Cortex of kidney (tissue), 1 donor: ENCODE data around the gene RBMXL2.

Experiments
- DNase-seq: peaks from one replicate; lab custom pipeline; 2025; lab: John Stamatoyannopoulos, UW

Gene RBMXL2

DNA sequence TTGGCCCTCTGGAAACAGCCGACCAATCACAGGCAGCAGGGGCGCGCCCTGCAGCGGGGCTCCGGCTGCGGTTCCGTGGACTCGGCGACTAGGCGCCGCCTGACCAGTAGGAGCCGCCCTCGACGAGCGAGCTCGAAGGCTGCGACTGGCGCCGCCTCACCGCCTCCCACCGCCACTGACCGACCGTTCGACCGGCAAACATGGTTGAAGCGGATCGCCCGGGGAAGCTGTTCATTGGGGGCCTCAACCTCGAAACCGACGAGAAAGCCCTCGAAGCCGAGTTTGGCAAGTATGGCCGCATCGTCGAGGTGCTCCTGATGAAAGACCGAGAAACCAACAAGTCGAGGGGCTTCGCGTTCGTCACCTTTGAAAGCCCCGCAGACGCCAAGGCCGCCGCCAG lies at the start of gene RBMXL2:
TSS of gene RBMXL2 (plus strand) at position 78 of the 400 bp plus-strand sequence. CDS start at position 201, 123 bp downstream.
- no peak for DNase-seq

GRCh38 chr11:7046474-7047175 lies 42.2 kb upstream of the RBMXL2 start:
- DNase-seq: no peak

GRCh38 chr11:7050191-7050590 lies 38.6 kb upstream of the RBMXL2 start:
- no peak for DNase-seq

DNA sequence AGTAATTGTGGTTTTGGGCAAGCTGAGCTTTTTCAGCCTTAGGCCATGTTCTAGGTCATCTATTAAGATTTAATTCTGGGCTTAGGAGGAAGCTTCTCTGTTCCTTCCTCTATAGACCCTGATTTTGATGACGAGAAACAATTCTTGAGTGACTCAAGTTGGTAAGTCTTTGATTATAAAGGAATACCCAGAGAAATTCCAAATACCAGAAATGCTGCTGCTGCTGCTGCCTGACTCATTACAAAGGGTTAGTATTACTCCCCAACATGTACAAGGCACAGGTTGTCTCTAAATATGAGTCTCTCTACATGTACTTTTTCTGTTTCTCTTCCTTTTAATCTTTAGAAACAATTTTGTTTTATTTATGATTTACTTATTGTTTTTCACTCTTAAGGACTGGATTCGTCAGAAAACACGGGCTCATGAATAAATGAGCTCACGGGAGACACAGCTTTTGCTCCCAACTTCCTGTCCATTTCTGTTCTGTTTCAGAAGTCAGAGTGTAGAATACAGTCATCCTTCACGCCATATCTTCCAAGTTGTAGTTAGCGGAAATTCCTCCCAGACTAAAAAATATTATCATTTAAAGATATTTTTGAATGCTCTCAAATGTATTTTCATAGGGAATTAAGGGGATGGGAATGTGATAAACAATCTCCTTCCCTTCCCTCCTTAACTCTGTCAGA lies 31.8 kb upstream of the RBMXL2 start:
- DNase-seq: no peak

- no peak for DNase-seq
These were observed 31.2 kb upstream of the RBMXL2 start for GRCh38 chr11:7057641-7058040.

GRCh38 chr11:7060868-7061267 lies 27.9 kb upstream of the RBMXL2 start:
- no peak for DNase-seq

GRCh38 chr11:7062534-7062933 lies 26.3 kb upstream of the RBMXL2 start:
- DNase-seq: no peak

GRCh38 chr11:7072401-7073028 lies 16.3 kb upstream of the RBMXL2 start:
- DNase-seq: no peak

DNA sequence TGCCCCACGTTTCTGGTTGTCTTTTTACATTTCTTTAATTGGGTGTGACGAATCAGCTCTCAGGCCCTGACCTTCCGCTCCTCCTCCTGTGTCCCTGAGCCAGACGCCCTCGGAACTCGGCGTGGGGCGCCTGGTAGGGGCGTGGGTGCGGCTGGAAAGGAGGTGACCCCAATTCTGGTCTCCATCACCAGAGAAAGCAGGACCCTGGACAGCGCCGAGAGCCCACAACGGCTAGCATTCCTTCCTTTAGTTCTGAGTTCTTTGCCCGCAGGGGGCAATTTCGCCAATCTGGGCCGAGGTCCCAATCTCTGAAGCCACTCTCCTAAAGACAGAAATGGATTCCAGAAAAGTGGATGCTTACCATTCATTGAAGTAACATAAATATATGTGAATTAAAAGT lies 11.7 kb upstream of the RBMXL2 start:
- no peak for DNase-seq

- DNase-seq: no peak
These were observed 9.2 kb upstream of the RBMXL2 start for GRCh38 chr11:7079545-7080135.

DNA sequence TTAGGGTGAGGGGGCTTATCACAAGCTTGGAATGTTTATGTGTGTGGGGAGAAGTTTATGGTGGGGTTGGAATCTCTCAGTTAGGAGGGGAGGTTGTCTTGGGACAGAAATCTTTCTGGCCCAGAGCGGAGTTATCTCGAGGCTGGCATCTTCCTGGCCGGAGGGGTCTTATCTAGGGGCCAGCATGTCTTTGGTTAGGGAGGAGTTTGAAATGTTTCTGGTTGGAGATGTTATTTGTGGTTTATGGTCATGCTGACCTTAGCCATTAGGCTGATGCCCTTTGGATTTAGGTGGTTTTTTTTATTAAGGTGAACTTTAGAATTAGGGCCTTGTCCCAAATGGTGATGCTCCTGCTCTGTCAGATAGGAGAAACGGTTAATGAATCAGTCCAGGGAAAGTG lies 7.9 kb upstream of the RBMXL2 start:
- no peak for DNase-seq

GRCh38 chr11:7081441-7081840 lies 7.4 kb upstream of the RBMXL2 start:
- DNase-seq: no peak

GRCh38 chr11:7089328-7090251 lies 792 bp downstream of the RBMXL2 start:
- no peak for DNase-seq

GRCh38 chr11:7098235-7098832 lies 9.5 kb downstream of the RBMXL2 start:
- no peak for DNase-seq

- DNase-seq: no peak
These were observed 27.0 kb downstream of the RBMXL2 start for GRCh38 chr11:7115780-7116179.

DNA sequence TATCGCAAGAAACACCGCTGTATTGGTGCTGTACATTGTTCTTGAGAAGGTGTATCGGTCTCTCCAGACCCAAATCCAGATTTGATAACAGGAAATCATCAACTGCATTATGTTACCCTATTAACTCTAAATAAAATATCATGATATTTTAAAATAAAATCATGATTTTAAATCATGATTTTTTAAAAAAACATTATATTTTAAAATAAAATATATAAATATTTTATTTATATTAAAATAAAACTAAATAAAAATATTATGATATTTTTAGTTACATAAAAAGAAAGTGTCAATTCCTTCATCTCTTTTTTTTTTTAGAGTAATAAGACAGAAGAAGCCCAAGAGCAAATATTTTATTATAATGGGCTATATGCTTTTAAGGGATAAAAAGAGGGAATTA lies 27.6 kb downstream of the RBMXL2 start:
- no peak for DNase-seq

DNA sequence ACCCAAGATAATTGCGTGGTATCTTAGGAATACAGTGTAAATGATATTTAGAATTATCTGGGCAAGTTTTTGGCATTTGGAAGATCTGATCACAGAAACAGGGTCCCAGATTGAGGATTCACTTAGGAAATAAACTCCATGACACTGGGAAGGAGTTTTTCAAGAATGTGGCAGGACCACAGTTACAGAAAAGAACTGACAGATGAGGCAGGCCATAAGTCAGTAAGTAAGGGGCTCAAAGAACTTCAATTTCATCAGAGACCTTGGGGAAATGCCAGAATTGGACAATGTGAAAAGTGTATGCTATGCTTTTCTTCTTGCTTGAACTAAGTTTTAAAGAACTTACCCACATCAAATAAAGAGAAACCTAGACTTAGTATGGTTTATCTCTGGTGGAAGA lies 49.3 kb downstream of the RBMXL2 start:
- no peak for DNase-seq
